MCF 10A (cell line): ENCODE results near the gene AP2B1. TPM values are rescaled to one million over a fixed set of nuclear protein-coding genes. Genes with fewer than 3 reads are reported as not detected.

Experiments used
- BruUV-seq: library from RNA; stranded (reverse); fragments of 400-500 nt; replicated peaks from 2 replicates; lab custom pipeline; 2021; lab: Mats Ljungman, UMichigan
- CTCF ChIA-PET: fragments of 300-600 bp; sonication (Branson Sonifier 250); formaldehyde crosslinking; extraction: SDS; loops from one replicate; lab custom pipeline; 2021; ENCODE audit warnings: antibody characterized with exemption, inconsistent platforms; lab: Yijun Ruan, JAX
- POLR2A ChIA-PET: fragments of 300-600, 350-650 bp; sonication (Branson Sonifier 250); formaldehyde crosslinking; extraction: SDS; loops from one replicate; lab custom pipeline; 2020; ENCODE audit warnings: antibody characterized with exemption, inconsistent platforms; lab: Yijun Ruan, JAX
- DNase-seq: peaks from one replicate; pipeline ENCODE4 v3.0.0-alpha.2; 2018; ENCODE audit not compliant: unreplicated experiment
- H3K27ac Mint-ChIP-seq: one replicate; pipeline ENCODE4 v1.8.0; 2022; ENCODE audit warnings: mild to moderate bottlenecking, low read depth, mixed read lengths; ENCODE audit not compliant: unreplicated experiment
- H3K27me3 Mint-ChIP-seq: one replicate; pipeline ENCODE4 v1.8.0; 2022; ENCODE audit warnings: mixed read lengths; ENCODE audit not compliant: insufficient read depth, unreplicated experiment
- H3K36me3 Mint-ChIP-seq: one replicate; pipeline ENCODE4 v1.8.0; 2022; ENCODE audit warnings: mild to moderate bottlenecking, moderate library complexity, mixed read lengths; ENCODE audit not compliant: insufficient read depth, unreplicated experiment
- H3K4me1 Mint-ChIP-seq: one replicate; pipeline ENCODE4 v1.8.0; 2022; ENCODE audit warnings: mixed read lengths; ENCODE audit not compliant: insufficient read depth, unreplicated experiment
- H3K4me3 Mint-ChIP-seq: one replicate; pipeline ENCODE4 v1.8.0; 2022; ENCODE audit warnings: mild to moderate bottlenecking, moderate library complexity, mixed read lengths; ENCODE audit not compliant: unreplicated experiment
- H3K9me3 Mint-ChIP-seq: one replicate; pipeline ENCODE4 v1.8.0; 2022; ENCODE audit warnings: mixed read lengths; ENCODE audit not compliant: unreplicated experiment
- intact Hi-C: fragments of 100-400 bp; cut with micrococcal nuclease; formaldehyde crosslinking; loops from 2 replicates; pipeline ENCODE4 v1.14.1; 2022
- total RNA-seq: library from RNA; stranded (reverse); gene quantifications from 2 replicates; pipeline ENCODE4 v1.2.3, GENCODE V29; 2022
- TF ChIP-seq, protein P1 (sequence below): fragments of 200-600 bp; IDR thresholded peaks from one replicate; pipeline ENCODE4 v1.8.0; 2022; ENCODE audit warnings: antibody characterized with exemption, mild to moderate bottlenecking; ENCODE audit not compliant: unreplicated experiment

AP2B1 gene
- total RNA-seq, 1 experiment from 2014 or later: 227 TPM

DNA sequence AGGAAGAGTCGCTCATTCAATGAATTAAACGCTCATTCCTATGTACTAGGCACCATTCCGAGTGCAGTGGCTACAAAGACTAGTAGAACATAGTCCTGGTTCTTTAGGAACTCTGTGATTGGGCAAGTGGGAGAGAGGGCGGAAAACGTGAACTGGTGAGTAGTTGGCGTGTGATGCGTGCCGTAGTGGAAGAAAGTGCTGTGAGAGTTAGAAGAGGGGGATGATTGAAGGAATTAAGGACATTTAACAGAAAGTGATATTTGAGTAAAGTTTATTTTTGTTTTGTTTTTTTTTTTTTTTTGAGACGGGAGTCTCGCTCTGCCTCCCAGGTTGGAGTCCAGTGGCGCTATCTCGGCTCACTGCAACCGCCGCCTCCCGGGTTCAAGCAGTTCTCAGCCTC is 18.6 kb upstream of the AP2B1 start:
- H3K9me3 Mint-ChIP-seq: no peaks in the 10 kb centered on the region
- H3K4me1 Mint-ChIP-seq: peaks cover 22% of the 10 kb centered on the region
- CTCF ChIA-PET: interaction anchor here (0.6 to 1.5 kb wide), 3 partner anchors 12 to 256 kb away, joined by 3 to 5 read pairs (median 3); no protein-coding TSS in a partner anchor
- intact Hi-C loops: no loop called here
- TF ChIP-seq, protein P1, sequence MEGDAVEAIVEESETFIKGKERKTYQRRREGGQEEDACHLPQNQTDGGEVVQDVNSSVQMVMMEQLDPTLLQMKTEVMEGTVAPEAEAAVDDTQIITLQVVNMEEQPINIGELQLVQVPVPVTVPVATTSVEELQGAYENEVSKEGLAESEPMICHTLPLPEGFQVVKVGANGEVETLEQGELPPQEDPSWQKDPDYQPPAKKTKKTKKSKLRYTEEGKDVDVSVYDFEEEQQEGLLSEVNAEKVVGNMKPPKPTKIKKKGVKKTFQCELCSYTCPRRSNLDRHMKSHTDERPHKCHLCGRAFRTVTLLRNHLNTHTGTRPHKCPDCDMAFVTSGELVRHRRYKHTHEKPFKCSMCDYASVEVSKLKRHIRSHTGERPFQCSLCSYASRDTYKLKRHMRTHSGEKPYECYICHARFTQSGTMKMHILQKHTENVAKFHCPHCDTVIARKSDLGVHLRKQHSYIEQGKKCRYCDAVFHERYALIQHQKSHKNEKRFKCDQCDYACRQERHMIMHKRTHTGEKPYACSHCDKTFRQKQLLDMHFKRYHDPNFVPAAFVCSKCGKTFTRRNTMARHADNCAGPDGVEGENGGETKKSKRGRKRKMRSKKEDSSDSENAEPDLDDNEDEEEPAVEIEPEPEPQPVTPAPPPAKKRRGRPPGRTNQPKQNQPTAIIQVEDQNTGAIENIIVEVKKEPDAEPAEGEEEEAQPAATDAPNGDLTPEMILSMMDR: no peak
- no TSS peak for BruUV-seq
- peaks cover 16% of the 10 kb centered on the region for H3K36me3 Mint-ChIP-seq
- peak overlapping the region; percentile 65 for H3K27ac Mint-ChIP-seq
- H3K27me3 Mint-ChIP-seq: peaks cover 17% of the 10 kb centered on the region
- peak overlapping the region; percentile 77 for H3K4me3 Mint-ChIP-seq
- POLR2A ChIA-PET: interaction anchor here (0.6 to 5.0 kb wide), 18 partner anchors 9 to 607 kb away, joined by 3 to 108 read pairs (median 5); partner anchors contain the start of genes AP2B1, CCT6B, PEX12 and SLFN12L
- DNase-seq: peak; percentile 57

DNA sequence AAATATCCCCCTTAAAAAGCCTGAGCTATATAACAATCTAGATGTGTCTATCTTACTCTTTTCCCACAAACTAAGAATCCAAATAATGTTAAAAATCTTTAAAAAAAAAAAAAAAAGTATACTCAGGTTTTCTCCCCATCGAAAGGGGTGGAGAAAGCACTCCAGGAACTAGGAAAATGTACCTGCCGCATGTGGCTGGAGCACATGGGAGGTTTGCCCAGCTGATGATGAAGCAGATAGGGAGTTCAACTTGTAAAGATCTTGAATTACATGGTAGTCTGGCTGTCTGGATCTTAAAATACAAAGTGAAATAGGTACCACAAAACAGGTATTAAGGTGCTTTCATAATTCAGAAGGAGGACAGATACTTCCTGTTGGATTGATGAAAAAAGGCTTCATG is 17.7 kb upstream of the AP2B1 start:
- POLR2A ChIA-PET: interaction anchor here (0.7 to 5.0 kb wide), 5 partner anchors 9 to 1365 kb away, joined by 3 to 108 read pairs (median 28); partner anchors contain the start of genes AP2B1, PEX12 and SLFN5
- H3K9me3 Mint-ChIP-seq: no peaks in the 10 kb centered on the region
- no TSS peak for BruUV-seq

DNA sequence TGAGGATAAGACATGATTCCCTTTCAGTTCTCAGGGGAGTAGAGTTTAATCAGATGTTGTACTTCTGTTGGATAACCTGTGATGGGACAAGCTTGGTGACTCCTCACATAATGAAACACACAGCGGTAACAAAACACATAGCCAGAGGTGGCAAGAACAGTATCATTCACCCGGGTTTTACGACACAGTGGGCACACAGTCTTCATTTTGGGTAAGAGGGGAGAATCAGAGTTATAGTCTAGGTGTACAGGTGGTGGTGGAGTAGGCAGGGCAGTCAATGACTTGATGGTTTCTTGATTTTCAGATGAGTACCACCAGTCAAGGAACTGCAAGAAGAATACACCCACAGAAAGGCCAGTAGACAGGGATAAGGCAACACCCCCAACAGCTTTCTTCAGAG is 11.4 kb upstream of the AP2B1 start:
- Mint-ChIP-seq H3K36me3 (peaks cover 16% of the 10 kb centered on the region), H3K27ac (no peak overlapping the region), H3K4me3 (no peak overlapping the region), H3K27me3 (no peaks in the 10 kb centered on the region), H3K4me1 (peaks cover 1% of the 10 kb centered on the region), H3K9me3 (no peaks in the 10 kb centered on the region)
- CTCF ChIA-PET: interaction anchor here (0.6 to 0.8 kb wide), 3 partner anchors 146 to 1375 kb away, joined by 3 to 4 read pairs (median 4); no protein-coding TSS in a partner anchor
- TF ChIP-seq, protein P1: no peak
- intact Hi-C loops: no loop called here
- POLR2A ChIA-PET: interaction anchor here (1.0 to 7.6 kb wide), 4 partner anchors 7 to 18 kb away, joined by 3 to 327 read pairs (median 56); partner anchors contain the start of gene AP2B1
- BruUV-seq: no TSS peak
- no peak for DNase-seq

More for the DNA sequence above, 17.7 kb upstream of the AP2B1 start:
- Mint-ChIP-seq H3K4me1 (peaks cover 22% of the 10 kb centered on the region), H3K4me3 (peak overlapping the region; percentile 77), H3K36me3 (peaks cover 21% of the 10 kb centered on the region), H3K27ac (peak overlapping the region; percentile 59), H3K27me3 (peaks cover 9% of the 10 kb centered on the region)
- TF ChIP-seq, protein P1: no peak
- CTCF ChIA-PET: interaction anchor here (0.6 to 1.5 kb wide), 2 partner anchors 11 to 257 kb away, joined by 3 to 5 read pairs; no protein-coding TSS in a partner anchor
- no peak for DNase-seq
- intact Hi-C loops: no loop called here

DNA sequence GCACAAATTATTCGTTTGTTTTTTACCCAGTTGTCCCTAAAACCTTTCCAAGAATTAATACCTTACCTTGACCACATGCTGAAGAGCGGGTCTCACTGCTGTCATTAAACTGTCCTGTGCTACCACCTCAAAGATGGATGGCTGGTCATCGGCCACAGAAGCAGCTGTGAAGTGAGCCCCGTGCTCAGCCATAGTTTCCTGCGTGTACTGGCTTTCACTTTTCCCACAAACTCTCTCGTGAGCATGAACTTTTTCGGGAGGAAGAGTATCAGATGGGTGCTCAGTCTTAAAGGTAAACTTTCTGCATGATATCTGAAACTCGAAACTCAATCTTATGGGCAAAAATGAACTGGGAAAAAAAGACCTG is 9.3 kb upstream of the AP2B1 start:
- H3K36me3 Mint-ChIP-seq: peaks cover 14% of the 10 kb centered on the region
- TSS peak; percentile 79 for BruUV-seq
- ChIA-PET POLR2A (interaction anchor here (0.7 to 7.6 kb wide), 16 partner anchors 9 to 555 kb away, joined by 3 to 327 read pairs (median 4); partner anchors contain the start of genes AP2B1, SLFN12, SLFN5 and TAF15), CTCF (interaction anchor here (1.2 to 1.9 kb wide), 3 partner anchors 9 to 193 kb away, joined by 3 to 9 read pairs (median 5); partner anchors contain the start of gene AP2B1)
- H3K9me3 Mint-ChIP-seq: no peaks in the 10 kb centered on the region
- TF ChIP-seq, protein P1: no peak
- intact Hi-C loops: no loop called here
- no peaks in the 10 kb centered on the region for H3K4me1 Mint-ChIP-seq
- H3K27me3 Mint-ChIP-seq: no peaks in the 10 kb centered on the region
- H3K27ac Mint-ChIP-seq: peak overlapping the region; percentile 92
- DNase-seq: no peak
- peak overlapping the region; percentile 89 for H3K4me3 Mint-ChIP-seq
